HEK293 (cell line): Measurements from ENCODE around the gene FAAH2.

ENCODE experiments used
- CTCF ChIA-PET: fragments of 350-600 bp; formaldehyde crosslinking; extraction: SDS; loops from one replicate; lab custom pipeline; 2021; ENCODE audit warnings: antibody characterized with exemption; lab: Yijun Ruan, JAX
- POLR2A ChIA-PET: fragments of 300-600 bp; formaldehyde crosslinking; extraction: SDS; loops from one replicate; lab custom pipeline; 2020; ENCODE audit warnings: antibody characterized with exemption, inconsistent platforms; lab: Yijun Ruan, JAX
- H3K27ac ChIP-seq: fragments of 200-500 bp; sonication (Bioruptor generic); 2 replicates; pipeline ENCODE4 v1.5.1; 2014; ENCODE audit warnings: low read depth, low read length, control low read depth, inconsistent platforms; ENCODE audit errors: extremely low read depth
- H3K36me3 ChIP-seq, 2 experiments: fragments of 200-500 bp in 1 of 2; sonication (Bioruptor generic) in 1 of 2; 1 replicate in 1 of 2; 2 replicates in 1 of 2; pipeline ENCODE4 v1.5.1; 2014 to 2017; ENCODE audit warnings: inconsistent platforms in 2 of 2, low read length in 2 of 2; ENCODE audit not compliant: control insufficient read depth in 2 of 2, insufficient read depth in 1 of 2
- H3K4me1 ChIP-seq: fragments of 200-500 bp; sonication (Bioruptor generic); 2 replicates; pipeline ENCODE4 v1.5.1; 2014; ENCODE audit warnings: mild to moderate bottlenecking, low read length, inconsistent platforms; ENCODE audit not compliant: control insufficient read depth, insufficient read depth
- H3K4me3 ChIP-seq: 2 replicates; pipeline ENCODE4 v1.5.1; 2011; ENCODE audit warnings: low read depth, mild to moderate bottlenecking, control low read depth, low read length, moderate library complexity
- H3K9me3 ChIP-seq: fragments of 200-500 bp; sonication (Bioruptor generic); 2 replicates; pipeline ENCODE4 v1.5.1; 2014; ENCODE audit warnings: low read depth, low read length, inconsistent platforms; ENCODE audit not compliant: control insufficient read depth, insufficient read depth
- FEZF1 ChIP-seq: fragments of 450-650 bp; formaldehyde crosslinking; IDR thresholded peaks from 2 replicates; pipeline ENCODE4 v1.5.1; 2016; ENCODE audit warnings: missing biosample characterization, missing genetic modification characterization
- OSR2 ChIP-seq: fragments of 450-650 bp; formaldehyde crosslinking; IDR thresholded peaks from 2 replicates; pipeline ENCODE4 v1.5.1; 2016; ENCODE audit warnings: missing biosample characterization, missing genetic modification characterization
- RBAK ChIP-seq: fragments of 450-650 bp; formaldehyde crosslinking; IDR thresholded peaks from 2 replicates; pipeline ENCODE4 v1.5.1; 2016; ENCODE audit warnings: missing biosample characterization, missing genetic modification characterization
- SP2 ChIP-seq: fragments of 450-650 bp; formaldehyde crosslinking; IDR thresholded peaks from 2 replicates; pipeline ENCODE4 v1.5.1; 2016; ENCODE audit warnings: missing biosample characterization, missing genetic modification characterization
- YY2 ChIP-seq: fragments of 450-650 bp; formaldehyde crosslinking; IDR thresholded peaks from 2 replicates; pipeline ENCODE4 v1.5.1; 2016; ENCODE audit warnings: missing biosample characterization, missing genetic modification characterization
- ZBTB10 ChIP-seq: fragments of 450-650 bp; formaldehyde crosslinking; IDR thresholded peaks from 2 replicates; pipeline ENCODE4 v1.5.1; 2016; ENCODE audit warnings: missing biosample characterization, missing genetic modification characterization
- ZFHX2 ChIP-seq: fragments of 450-650 bp; formaldehyde crosslinking; conservative IDR thresholded peaks from 2 replicates; pipeline ENCODE4 v1.5.1; 2016; ENCODE audit warnings: missing biosample characterization, missing genetic modification characterization
- ZFP69B ChIP-seq: fragments of 450-650 bp; formaldehyde crosslinking; IDR thresholded peaks from 2 replicates; pipeline ENCODE4 v1.5.1; 2016; ENCODE audit warnings: missing biosample characterization, missing genetic modification characterization
- ZNF121 ChIP-seq: fragments of 450-650 bp; formaldehyde crosslinking; IDR thresholded peaks from 2 replicates; pipeline ENCODE4 v1.5.1; 2016; ENCODE audit warnings: missing biosample characterization, missing genetic modification characterization
- ZNF157 ChIP-seq: fragments of 450-650 bp; formaldehyde crosslinking; IDR thresholded peaks from 2 replicates; pipeline ENCODE4 v1.5.1; 2016; ENCODE audit warnings: missing biosample characterization, missing genetic modification characterization
- ZNF202 ChIP-seq: fragments of 450-650 bp; formaldehyde crosslinking; IDR thresholded peaks from 2 replicates; pipeline ENCODE4 v1.5.1; 2016; ENCODE audit warnings: missing biosample characterization, missing genetic modification characterization, borderline replicate concordance
- ZNF23 ChIP-seq: fragments of 450-650 bp; formaldehyde crosslinking; IDR thresholded peaks from 2 replicates; pipeline ENCODE4 v1.5.1; 2016; ENCODE audit warnings: missing biosample characterization, missing genetic modification characterization, borderline replicate concordance
- ZNF239 ChIP-seq: fragments of 450-650 bp; formaldehyde crosslinking; IDR thresholded peaks from 2 replicates; pipeline ENCODE4 v1.5.1; 2016; ENCODE audit warnings: missing biosample characterization, missing genetic modification characterization
- ZNF248 ChIP-seq: fragments of 450-650 bp; formaldehyde crosslinking; IDR thresholded peaks from 2 replicates; pipeline ENCODE4 v1.5.1; 2017; ENCODE audit warnings: missing biosample characterization, missing genetic modification characterization
- ZNF26 ChIP-seq: fragments of 450-650 bp; formaldehyde crosslinking; IDR thresholded peaks from 2 replicates; pipeline ENCODE4 v1.5.1; 2016; ENCODE audit warnings: missing biosample characterization, missing genetic modification characterization
- ZNF311 ChIP-seq: fragments of 450-650 bp; formaldehyde crosslinking; IDR thresholded peaks from 2 replicates; pipeline ENCODE4 v1.5.1; 2017; ENCODE audit warnings: missing biosample characterization, missing genetic modification characterization, borderline replicate concordance
- ZNF362 ChIP-seq: fragments of 450-650 bp; formaldehyde crosslinking; IDR thresholded peaks from 2 replicates; pipeline ENCODE4 v1.5.1; 2016; ENCODE audit warnings: missing biosample characterization, missing genetic modification characterization
- ZNF558 ChIP-seq: fragments of 450-650 bp; formaldehyde crosslinking; IDR thresholded peaks from 2 replicates; pipeline ENCODE4 v1.5.1; 2016; ENCODE audit warnings: missing biosample characterization, missing genetic modification characterization
- ZNF596 ChIP-seq: fragments of 450-650 bp; IDR thresholded peaks from 2 replicates; pipeline ENCODE4 v1.5.0; 2018; ENCODE audit warnings: missing biosample characterization, mild to moderate bottlenecking, missing genetic modification characterization, moderate library complexity
- ZNF701 ChIP-seq: fragments of 450-650 bp; formaldehyde crosslinking; IDR thresholded peaks from 2 replicates; pipeline ENCODE4 v1.5.1; 2016; ENCODE audit warnings: missing biosample characterization, missing genetic modification characterization
- ZNF791 ChIP-seq: fragments of 450-650 bp; formaldehyde crosslinking; IDR thresholded peaks from 2 replicates; pipeline ENCODE4 v1.5.1; 2016; ENCODE audit warnings: missing biosample characterization, missing genetic modification characterization
- TF ChIP-seq, protein P1 (sequence below): fragments of 450-650 bp; formaldehyde crosslinking; conservative IDR thresholded peaks from 2 replicates; pipeline ENCODE4 v1.5.1; 2016; ENCODE audit warnings: low read depth, missing biosample characterization, missing genetic modification characterization
- TF ChIP-seq, protein P2 (sequence below): fragments of 450-650 bp; formaldehyde crosslinking; IDR thresholded peaks from 2 replicates; pipeline ENCODE4 v1.5.1; 2016; ENCODE audit warnings: missing biosample characterization, missing genetic modification characterization

Gene FAAH2

DNA sequence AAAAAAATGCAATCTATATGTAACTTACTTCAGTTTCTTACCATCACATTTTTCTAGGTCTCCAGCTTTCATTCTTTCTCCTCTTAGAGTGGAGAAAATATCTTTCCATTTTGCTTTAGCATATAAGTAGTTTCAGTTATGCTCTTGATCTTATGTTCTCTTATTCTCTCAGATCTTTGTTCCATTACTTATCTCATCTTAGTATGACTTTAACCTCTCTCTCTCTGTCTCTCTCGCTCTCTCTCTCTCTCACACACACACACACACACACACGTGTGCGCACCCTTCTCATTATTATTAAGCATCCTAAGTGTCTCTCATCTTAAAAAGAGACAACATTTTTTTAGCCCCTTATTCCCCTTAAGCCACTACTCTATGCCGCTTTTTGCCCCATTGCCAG is 92.8 kb downstream of the FAAH2 start:
- H3K36me3 ChIP-seq, result no peaks in the 10 kb centered on the region
- ChIA-PET CTCF (no interaction called here), POLR2A (no interaction called here)
- no peaks in the 10 kb centered on the region for H3K9me3 ChIP-seq
- H3K4me3 ChIP-seq, result no peak overlapping the region
- H3K4me1 ChIP-seq, result no peaks in the 10 kb centered on the region
- no peak overlapping the region for H3K27ac ChIP-seq
- TF ChIP-seq ZNF248 (no peak), ZNF701 (tag by site-specific recombination) (no peak), OSR2 (tag by site-specific recombination) (no peak), ZNF791 (tag by site-specific recombination) (no peak), ZFHX2 (no peak), RBAK (tag by site-specific recombination) (no peak), ZNF121 (no peak), ZNF202 (no peak), FEZF1 (tag by site-specific recombination) (no peak), ZNF239 (no peak)
- TF ChIP-seq, protein P1, sequence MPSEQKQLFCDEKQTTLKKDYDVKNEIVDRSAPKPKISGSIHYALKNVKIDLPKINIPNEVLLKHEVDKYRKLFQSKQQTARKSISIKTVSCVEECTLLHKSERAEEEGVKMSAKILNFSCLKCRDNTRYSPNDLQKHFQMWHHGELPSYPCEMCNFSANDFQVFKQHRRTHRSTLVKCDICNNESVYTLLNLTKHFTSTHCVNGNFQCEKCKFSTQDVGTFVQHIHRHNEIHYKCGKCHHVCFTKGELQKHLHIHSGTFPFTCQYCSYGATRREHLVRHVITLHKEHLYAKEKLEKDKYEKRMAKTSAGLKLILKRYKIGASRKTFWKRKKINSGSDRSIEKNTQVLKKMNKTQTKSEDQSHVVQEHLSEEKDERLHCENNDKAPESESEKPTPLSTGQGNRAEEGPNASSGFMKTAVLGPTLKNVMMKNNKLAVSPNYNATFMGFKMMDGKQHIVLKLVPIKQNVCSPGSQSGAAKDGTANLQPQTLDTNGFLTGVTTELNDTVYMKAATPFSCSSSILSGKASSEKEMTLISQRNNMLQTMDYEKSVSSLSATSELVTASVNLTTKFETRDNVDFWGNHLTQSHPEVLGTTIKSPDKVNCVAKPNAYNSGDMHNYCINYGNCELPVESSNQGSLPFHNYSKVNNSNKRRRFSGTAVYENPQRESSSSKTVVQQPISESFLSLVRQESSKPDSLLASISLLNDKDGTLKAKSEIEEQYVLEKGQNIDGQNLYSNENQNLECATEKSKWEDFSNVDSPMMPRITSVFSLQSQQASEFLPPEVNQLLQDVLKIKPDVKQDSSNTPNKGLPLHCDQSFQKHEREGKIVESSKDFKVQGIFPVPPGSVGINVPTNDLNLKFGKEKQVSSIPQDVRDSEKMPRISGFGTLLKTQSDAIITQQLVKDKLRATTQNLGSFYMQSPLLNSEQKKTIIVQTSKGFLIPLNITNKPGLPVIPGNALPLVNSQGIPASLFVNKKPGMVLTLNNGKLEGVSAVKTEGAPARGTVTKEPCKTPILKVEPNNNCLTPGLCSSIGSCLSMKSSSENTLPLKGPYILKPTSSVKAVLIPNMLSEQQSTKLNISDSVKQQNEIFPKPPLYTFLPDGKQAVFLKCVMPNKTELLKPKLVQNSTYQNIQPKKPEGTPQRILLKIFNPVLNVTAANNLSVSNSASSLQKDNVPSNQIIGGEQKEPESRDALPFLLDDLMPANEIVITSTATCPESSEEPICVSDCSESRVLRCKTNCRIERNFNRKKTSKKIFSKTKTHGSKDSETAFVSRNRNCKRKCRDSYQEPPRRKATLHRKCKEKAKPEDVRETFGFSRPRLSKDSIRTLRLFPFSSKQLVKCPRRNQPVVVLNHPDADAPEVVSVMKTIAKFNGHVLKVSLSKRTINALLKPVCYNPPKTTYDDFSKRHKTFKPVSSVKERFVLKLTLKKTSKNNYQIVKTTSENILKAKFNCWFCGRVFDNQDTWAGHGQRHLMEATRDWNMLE (tag by site-specific recombination), result no peak

DNA sequence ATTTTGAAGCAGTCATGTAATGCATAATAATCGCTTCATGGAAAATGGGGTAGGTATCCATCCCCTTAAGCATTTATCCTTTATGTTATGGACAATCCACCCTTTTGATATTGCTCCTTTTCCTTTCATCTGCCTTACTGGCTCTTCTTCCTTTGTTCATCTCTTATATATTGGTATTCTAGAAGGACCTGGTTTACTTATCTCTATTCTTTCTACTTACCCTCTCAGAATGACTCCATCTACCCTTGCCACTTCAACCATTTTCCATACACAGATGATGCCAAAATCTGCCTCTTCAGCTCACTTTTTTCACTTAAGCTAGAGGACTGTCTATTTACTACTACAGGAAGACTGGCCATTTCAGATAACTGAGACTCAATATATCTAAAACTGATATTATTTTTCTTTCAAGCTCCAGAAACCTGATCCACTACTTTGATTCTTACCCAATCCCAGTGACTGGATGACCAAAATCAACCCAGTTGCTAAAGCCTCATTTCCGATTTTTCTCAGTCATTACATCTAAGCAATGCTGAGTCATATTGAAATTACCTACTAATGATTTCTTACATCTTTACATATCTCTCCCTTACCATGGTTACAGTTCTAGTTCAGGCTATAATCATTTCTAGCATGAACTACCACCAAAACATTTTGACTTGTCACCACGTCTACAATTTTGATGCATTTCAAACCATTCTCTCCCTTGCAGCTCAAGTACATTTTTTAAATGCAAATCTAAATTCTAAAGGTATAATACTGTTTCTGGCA is 93.7 kb downstream of the FAAH2 start:
- no peaks in the 10 kb centered on the region for H3K9me3 ChIP-seq
- H3K27ac ChIP-seq, result no peak overlapping the region
- ChIA-PET CTCF (no interaction called here), POLR2A (no interaction called here)
- no peak overlapping the region for H3K4me3 ChIP-seq
- no peaks in the 10 kb centered on the region for H3K4me1 ChIP-seq
- H3K36me3 ChIP-seq, result no peaks in the 10 kb centered on the region
- TF ChIP-seq ZNF26 (tag by site-specific recombination) (no peak), SP2 (tag by site-specific recombination) (no peak), ZNF558 (no peak), ZNF311 (tag by site-specific recombination) (no peak), ZNF157 (no peak), ZNF23 (tag by site-specific recombination) (no peak), YY2 (tag by site-specific recombination) (no peak), ZBTB10 (tag by site-specific recombination) (no peak), ZNF596 (tag by site-specific recombination) (no peak), ZNF362 (tag by site-specific recombination) (no peak), ZFP69B (no peak)
- TF ChIP-seq, protein P2, sequence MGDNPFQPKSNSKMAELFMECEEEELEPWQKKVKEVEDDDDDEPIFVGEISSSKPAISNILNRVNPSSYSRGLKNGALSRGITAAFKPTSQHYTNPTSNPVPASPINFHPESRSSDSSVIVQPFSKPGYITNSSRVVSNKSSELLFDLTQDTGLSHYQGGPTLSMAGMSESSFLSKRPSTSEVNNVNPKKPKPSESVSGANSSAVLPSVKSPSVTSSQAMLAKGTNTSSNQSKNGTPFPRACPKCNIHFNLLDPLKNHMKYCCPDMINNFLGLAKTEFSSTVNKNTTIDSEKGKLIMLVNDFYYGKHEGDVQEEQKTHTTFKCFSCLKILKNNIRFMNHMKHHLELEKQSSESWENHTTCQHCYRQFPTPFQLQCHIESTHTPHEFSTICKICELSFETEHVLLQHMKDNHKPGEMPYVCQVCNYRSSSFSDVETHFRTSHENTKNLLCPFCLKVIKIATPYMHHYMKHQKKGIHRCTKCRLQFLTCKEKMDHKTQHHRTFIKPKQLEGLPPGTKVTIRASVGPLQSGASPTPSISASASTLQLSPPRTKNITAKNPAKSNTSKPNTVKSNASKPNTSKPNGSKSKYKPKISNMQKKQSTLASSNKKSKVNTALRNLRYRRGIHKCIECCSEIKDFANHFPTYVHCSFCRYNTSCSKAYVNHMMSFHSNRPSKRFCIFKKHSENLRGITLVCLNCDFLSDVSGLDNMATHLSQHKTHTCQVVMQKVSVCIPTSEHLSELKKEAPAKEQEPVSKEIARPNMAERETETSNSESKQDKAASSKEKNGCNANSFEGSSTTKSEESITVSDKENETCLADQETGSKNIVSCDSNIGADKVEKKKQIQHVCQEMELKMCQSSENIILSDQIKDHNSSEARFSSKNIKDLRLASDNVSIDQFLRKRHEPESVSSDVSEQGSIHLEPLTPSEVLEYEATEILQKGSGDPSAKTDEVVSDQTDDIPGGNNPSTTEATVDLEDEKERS, result no peak
